ENCODE results near the gene TMEM150A. TPM values are rescaled to one million over a fixed set of nuclear protein-coding genes. Genes with fewer than 3 reads are reported as not detected.

The TMEM150A gene
- total RNA-seq, 4 donors from 2014 or later, result 5.2 to 21.7 (median 12.8) TPM

DNA sequence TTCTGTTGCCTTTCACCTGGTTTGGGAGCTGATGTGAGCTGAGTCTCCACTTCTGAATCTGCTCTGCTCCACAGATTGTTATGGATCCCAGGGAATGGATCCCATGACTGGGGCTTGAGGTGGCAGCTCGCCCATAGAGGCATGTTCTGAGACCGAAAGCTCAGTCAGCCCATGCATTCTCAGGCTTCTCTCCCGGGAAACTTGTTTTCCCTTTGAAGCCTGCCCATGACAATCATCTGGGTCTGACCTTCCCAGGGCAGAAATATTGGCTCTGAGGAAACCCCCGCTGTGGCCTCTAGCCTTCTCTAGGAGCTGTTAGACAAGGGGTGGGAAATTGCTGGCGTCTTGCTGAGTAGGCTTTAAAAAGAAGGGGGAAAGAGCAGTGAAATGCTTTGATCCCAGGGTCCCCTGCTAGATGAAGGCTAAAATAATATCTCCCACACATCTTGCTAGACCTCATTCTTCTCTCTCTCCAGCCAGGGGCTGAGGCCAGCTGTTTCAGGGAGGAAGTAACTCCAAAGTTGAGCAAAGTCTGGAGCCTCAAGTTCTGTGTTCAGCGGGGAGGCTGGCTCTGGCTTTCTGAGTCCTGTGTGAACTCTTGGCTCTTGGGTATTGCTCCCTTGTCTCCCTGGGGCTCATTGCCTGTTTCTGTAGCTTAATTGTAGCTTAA lies 23.1 kb downstream of the TMEM150A start:
- no peak for DNase-seq
- in situ Hi-C loops (cut with MboI; ENCODE audit: low pct_ligation_motif_present in 1 of 4, low pct_unique_long_range_greater_than_20kb in 1 of 4, low sequenced_read_pairs in 3 of 4) (no loop called here), intact Hi-C loops (cut with DNase I; ENCODE audit: low total_unique reads) (no loop called here)
- H3K4me1 ChIP-seq, result peaks cover 11 to 46% (median 26%) of the 10 kb centered on the region in 4 donors
- peak overlapping the region in 1 of 4 donors; percentile 65 for H3K4me3 ChIP-seq
- WGBS, 2 donors (ENCODE audit: low coverage in 1 of 2), result 20 to 60% methylated on average over 1 to 6 of the region's 6 CpGs
- H3K9me3 ChIP-seq, result no peaks in the 10 kb centered on the region
- H3K36me3 ChIP-seq, result no peaks in the 10 kb centered on the region
- peak overlapping the region; percentile 78 to 95 (median 84) for H3K27ac ChIP-seq
- no peaks in the 10 kb centered on the region for H3K27me3 ChIP-seq
- TF ChIP-seq CTCF (IDR thresholded peaks at IDR 0.05) (no peak), EP300 (IDR thresholded peaks at IDR 0.05; ENCODE audit: low read depth) (no peak), POLR2AphosphoS5 (IDR thresholded peaks at IDR 0.05) (no peak), POLR2A (IDR thresholded peaks at IDR 0.05) (no peak)

DNA sequence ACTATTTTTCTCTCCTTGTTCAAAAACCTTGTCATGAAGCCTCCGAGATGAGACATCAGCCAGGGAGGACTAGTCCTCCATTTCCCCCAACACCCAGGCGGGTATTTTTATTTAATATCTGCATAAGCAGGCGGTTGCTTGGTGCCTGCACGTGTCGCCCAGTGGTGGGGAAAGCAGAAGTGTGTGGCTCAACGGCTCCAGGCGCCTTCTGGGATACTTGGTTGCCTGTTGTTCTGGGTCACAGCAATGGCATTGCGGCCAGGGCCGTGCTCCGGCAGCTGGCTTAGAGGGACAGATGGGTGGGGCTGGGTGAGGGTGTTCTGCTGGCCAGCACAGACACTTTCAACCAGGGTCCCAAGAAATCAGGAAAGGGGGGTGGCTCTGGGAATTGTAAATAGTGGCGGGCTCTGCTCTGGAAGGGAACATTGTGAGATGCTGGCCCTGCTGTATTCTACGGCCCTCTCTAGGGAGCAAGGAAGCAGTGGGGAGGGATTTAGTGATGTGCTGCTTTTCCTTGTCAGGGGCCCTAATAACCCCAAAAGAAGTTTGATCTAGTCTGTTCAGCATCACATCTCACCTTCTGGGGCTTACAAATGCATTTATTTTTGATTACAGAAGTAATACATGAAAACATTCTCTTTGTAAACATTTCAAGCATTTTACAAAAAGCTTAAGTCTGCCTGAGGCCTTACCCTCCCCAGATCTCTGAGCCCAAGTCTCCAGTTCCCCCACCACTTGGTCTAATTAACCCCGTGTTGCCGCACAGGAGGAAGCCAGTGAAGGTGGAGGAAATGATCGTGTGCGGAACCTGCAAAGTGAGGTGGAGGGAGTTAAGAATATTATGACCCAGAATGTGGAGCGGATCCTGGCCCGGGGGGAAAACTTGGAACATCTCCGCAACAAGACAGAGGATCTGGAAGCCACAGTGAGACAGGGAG lies 24.0 kb downstream of the TMEM150A start:
- Histone ChIP-seq H3K27me3 (no peaks in the 10 kb centered on the region), H3K4me3 (peak overlapping the region; percentile 4 to 65 (median 48)), H3K36me3 (no peaks in the 10 kb centered on the region), H3K9me3 (no peaks in the 10 kb centered on the region), H3K27ac (peak overlapping the region; percentile 78 to 95 (median 84)), H3K4me1 (peaks cover 7 to 38% (median 21%) of the 10 kb centered on the region in 4 donors)
- in situ Hi-C loops (cut with MboI; ENCODE audit: low pct_ligation_motif_present in 1 of 4, low pct_unique_long_range_greater_than_20kb in 1 of 4, low sequenced_read_pairs in 3 of 4) (no loop called here), intact Hi-C loops (cut with DNase I; ENCODE audit: low total_unique reads) (no loop called here)
- peak; percentile 62 for DNase-seq
- 32 to 59% methylated on average over 8 to 19 of the region's 19 CpGs for WGBS, 2 donors (ENCODE audit: low coverage in 1 of 2)
- TF ChIP-seq CTCF (IDR thresholded peaks at IDR 0.05) (no peak), EP300 (IDR thresholded peaks at IDR 0.05; ENCODE audit: low read depth) (no peak), POLR2AphosphoS5 (IDR thresholded peaks at IDR 0.05) (no peak), POLR2A (IDR thresholded peaks at IDR 0.05) (no peak)

DNA sequence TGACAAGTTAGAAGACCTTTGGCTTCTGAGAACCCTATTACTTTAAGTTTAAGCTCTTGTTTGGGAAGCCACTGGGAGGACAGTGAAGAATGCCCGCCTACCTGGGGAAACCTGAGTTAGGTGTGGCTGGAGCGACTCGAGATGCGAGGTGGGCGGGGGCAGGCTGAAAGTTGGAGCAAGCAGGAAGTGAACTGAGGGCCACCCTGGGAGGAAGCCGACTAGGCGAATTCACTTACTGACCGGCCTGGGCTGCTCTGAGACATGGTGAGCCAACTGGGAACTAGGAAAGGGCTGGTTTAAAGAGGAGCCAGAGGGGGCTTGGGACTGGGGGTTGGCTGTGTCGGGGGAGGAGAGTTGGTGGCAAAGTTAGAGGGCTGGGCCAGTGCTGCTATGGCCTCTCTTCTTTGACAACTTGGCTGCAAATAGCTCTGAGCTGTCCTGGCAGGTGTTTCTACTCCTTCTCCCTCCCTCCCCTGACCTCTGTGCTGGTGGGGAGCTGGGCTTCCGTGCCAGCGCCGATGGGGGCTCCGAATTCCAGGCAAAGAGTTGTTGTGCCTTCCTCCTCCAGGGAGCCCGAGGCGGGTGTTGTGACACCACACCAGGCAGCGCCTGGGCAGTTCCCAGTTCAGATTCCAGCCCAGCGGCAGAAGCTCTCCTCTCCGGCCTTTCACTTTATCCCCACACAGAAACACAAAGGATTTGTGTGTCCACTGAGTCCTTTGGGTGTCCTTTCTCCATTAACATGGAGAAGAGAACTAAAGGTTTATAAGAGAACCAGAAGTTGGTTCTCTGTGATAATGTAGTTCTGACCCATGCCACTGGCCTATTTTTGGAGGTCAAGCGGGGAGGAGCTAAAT lies 24.9 kb downstream of the TMEM150A start, which contains the start of gene VAMP8:
VAMP8 (plus strand) TSS at position 201 of the 857 bp plus-strand sequence; CDS start at position 262, 61 bp downstream.
- Histone ChIP-seq H3K27me3 (no peaks in the 10 kb centered on the region), H3K4me3 (peak within 1 kb of the TSS; percentile 4 to 65 (median 48)), H3K9me3 (no peaks in the 10 kb centered on the region), H3K36me3 (no peaks in the 10 kb centered on the region), H3K27ac (peak within 1 kb of the TSS; percentile 78 to 95 (median 84)), H3K4me1 (peaks cover 5 to 32% (median 21%) of the 10 kb centered on the region in 4 donors)
- in situ Hi-C loops (cut with MboI; ENCODE audit: low pct_ligation_motif_present in 1 of 4, low pct_unique_long_range_greater_than_20kb in 1 of 4, low sequenced_read_pairs in 3 of 4), result no loop called here
- intact Hi-C loops (cut with DNase I; ENCODE audit: low total_unique reads), result no loop called here
- peak; percentile 91 for DNase-seq
- WGBS, 2 donors (ENCODE audit: low coverage in 1 of 2), result 0 to 17% methylated on average over 5 to 19 of the region's 19 CpGs
- TF ChIP-seq CTCF (IDR thresholded peaks at IDR 0.05), result no peak
- TF ChIP-seq POLR2AphosphoS5 (IDR thresholded peaks at IDR 0.05), result peak in 2 of 3 donors; percentile 74 to 75
- TF ChIP-seq EP300 (IDR thresholded peaks at IDR 0.05; ENCODE audit: low read depth), result no peak
- peak; percentile 72 for TF ChIP-seq POLR2A (IDR thresholded peaks at IDR 0.05)

Data from transverse colon (tissue), 4 donors.